Measurements from ENCODE around the gene TF.
"Not testable (repeated sequence)": the region's sequence is repeated elsewhere in the genome, so short reads cannot be mapped to it uniquely, and the experiment has no call there.

Gene TF

GRCh38 chr3:133767607-133768006 is 21.4 kb downstream of the TF start:
- Mint-ChIP-seq H3K4me1 (no peaks in the 10 kb centered on the region), H3K4me3 (no peak overlapping the region), H3K9me3 (no peaks in the 10 kb centered on the region), H3K36me3 (no peaks in the 10 kb centered on the region), H3K27me3 (peaks cover 29% of the 10 kb centered on the region), H3K27ac (no peak overlapping the region)
- DNase-seq: no peak
- CTCF ChIA-PET: no interaction called here

DNA sequence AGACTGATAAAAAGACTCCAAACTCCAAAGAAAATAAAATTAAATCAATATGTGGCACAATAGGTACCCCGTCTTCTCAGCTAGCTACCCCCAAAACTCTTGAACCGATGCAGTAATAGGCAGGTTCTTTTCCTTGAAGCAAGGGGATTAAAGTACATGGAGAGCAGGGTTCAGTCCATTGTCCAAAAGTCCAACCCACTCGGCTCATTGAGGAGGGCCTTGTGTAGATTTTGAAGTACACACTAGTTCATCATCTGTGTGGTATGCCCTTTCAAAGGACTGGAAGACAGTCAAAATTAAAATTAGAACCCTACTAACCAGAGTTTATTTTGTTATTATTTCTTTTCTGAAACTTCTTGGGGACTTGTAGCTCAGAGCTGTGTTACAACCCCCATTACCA is 23.3 kb downstream of the TF start:
- Mint-ChIP-seq H3K4me1 (no peaks in the 10 kb centered on the region), H3K9me3 (no peaks in the 10 kb centered on the region), H3K4me3 (no peak overlapping the region), H3K27me3 (peaks cover 19% of the 10 kb centered on the region), H3K36me3 (no peaks in the 10 kb centered on the region), H3K27ac (no peak overlapping the region)
- CTCF ChIA-PET: interaction anchor here (1.2 kb wide), 1 partner anchor 717 kb away, joined by 3 read pairs; no protein-coding TSS in a partner anchor
- no peak for DNase-seq

GRCh38 chr3:133773732-133774131 is 27.5 kb downstream of the TF start:
- peaks cover 17% of the 10 kb centered on the region for H3K27me3 Mint-ChIP-seq
- CTCF ChIA-PET: no interaction called here
- H3K27ac Mint-ChIP-seq: no peak overlapping the region
- H3K9me3 Mint-ChIP-seq: no peaks in the 10 kb centered on the region
- H3K36me3 Mint-ChIP-seq: no peaks in the 10 kb centered on the region
- H3K4me3 Mint-ChIP-seq: no peak overlapping the region
- no peak for DNase-seq
- no peaks in the 10 kb centered on the region for H3K4me1 Mint-ChIP-seq

DNA sequence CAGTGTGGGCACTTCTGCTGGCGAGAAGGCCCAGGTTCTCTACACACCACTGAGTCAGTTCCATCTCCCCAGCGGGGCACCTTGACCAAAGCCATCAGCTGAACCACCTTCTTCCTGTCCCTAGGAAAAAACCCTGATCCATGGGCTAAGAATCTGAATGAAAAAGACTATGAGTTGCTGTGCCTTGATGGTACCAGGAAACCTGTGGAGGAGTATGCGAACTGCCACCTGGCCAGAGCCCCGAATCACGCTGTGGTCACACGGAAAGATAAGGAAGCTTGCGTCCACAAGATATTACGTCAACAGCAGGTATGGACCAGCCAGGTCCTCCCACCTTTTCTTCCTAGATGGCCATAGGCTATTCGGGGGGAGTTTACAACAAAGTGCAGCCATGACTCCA is 29.1 kb downstream of the TF start:
- CTCF ChIA-PET: no interaction called here

GRCh38 chr3:133775835-133776234 is 29.6 kb downstream of the TF start:
- Mint-ChIP-seq H3K27me3 (peaks cover 21% of the 10 kb centered on the region), H3K9me3 (no peaks in the 10 kb centered on the region), H3K4me1 (no peaks in the 10 kb centered on the region), H3K36me3 (no peaks in the 10 kb centered on the region), H3K4me3 (no peak overlapping the region), H3K27ac (no peak overlapping the region)
- CTCF ChIA-PET: no interaction called here
- DNase-seq: no peak

More for the DNA sequence above, 29.1 kb downstream of the TF start:
- Mint-ChIP-seq H3K36me3 (no peaks in the 10 kb centered on the region), H3K27ac (no peak overlapping the region), H3K4me1 (no peaks in the 10 kb centered on the region), H3K4me3 (no peak overlapping the region), H3K27me3 (peaks cover 21% of the 10 kb centered on the region), H3K9me3 (no peaks in the 10 kb centered on the region)
- DNase-seq: no peak

- CTCF ChIA-PET: interaction anchor here (1.0 kb wide), 1 partner anchor 12 kb away, joined by 3 read pairs; no protein-coding TSS in a partner anchor
- Mint-ChIP-seq H3K4me3 (no peak overlapping the region), H3K27me3 (peaks cover 18% of the 10 kb centered on the region), H3K27ac (no peak overlapping the region), H3K9me3 (no peaks in the 10 kb centered on the region), H3K36me3 (no peaks in the 10 kb centered on the region), H3K4me1 (no peaks in the 10 kb centered on the region)
- no peak for DNase-seq
Measured at GRCh38 chr3:133776794-133777438, 30.7 kb downstream of the TF start.

GRCh38 chr3:133777807-133778568 is 31.8 kb downstream of the TF start:
- CTCF ChIA-PET: no interaction called here
- H3K4me1 Mint-ChIP-seq: no peaks in the 10 kb centered on the region
- H3K36me3 Mint-ChIP-seq: no peaks in the 10 kb centered on the region
- H3K9me3 Mint-ChIP-seq: no peaks in the 10 kb centered on the region
- H3K27me3 Mint-ChIP-seq: peaks cover 17% of the 10 kb centered on the region
- no peak for DNase-seq
- H3K27ac Mint-ChIP-seq: no peak overlapping the region
- H3K4me3 Mint-ChIP-seq: no peak overlapping the region

DNA sequence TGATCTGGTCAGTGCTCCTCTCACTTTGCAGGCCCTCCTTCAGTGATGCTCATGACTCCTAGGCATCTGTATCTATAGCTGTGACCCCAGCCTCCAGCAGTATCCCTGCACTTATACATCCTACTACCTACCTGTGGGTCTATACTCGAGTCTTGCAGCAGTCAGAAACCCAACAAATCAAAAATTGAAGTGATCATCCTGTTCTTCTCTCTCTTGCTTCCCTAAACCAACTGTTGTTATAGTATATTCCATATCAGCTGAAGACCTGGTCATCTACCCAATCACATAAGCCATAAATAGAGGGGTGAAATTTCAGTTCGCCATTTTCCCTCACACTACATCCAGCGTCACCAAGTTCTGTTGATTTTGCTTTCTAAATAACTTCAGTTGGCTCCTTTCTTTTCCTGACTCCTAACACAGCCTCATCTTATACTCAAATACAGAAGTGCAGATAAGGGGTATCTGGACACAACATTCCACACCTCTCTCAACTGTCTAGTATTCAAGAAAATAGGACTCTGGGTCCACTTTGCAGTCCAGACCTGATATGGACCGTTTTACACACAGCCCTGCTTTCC is 33.5 kb downstream of the TF start:
- Mint-ChIP-seq H3K27me3 (peaks cover 21% of the 10 kb centered on the region), H3K9me3 (peaks cover 2% of the 10 kb centered on the region), H3K36me3 (no peaks in the 10 kb centered on the region), H3K27ac (no peak overlapping the region), H3K4me3 (no peak overlapping the region), H3K4me1 (no peaks in the 10 kb centered on the region)
- DNase-seq: no peak
- CTCF ChIA-PET: no interaction called here

- CTCF ChIA-PET: interaction anchor here (1.0 kb wide), 1 partner anchor 39 kb away, joined by 3 read pairs; no protein-coding TSS in a partner anchor
- not testable (repeated sequence) for H3K36me3 Mint-ChIP-seq
Measured at GRCh38 chr3:133780756-133781155, 34.6 kb downstream of the TF start.

GRCh38 chr3:133781570-133781969 is 35.4 kb downstream of the TF start:
- CTCF ChIA-PET: interaction anchor here (0.6 to 1.0 kb wide), 2 partner anchors 38 to 256 kb away, joined by 3 read pairs; no protein-coding TSS in a partner anchor
- Mint-ChIP-seq H3K4me1 (no peaks in the 10 kb centered on the region), H3K27me3 (peaks cover 15% of the 10 kb centered on the region), H3K9me3 (peaks cover 2% of the 10 kb centered on the region), H3K27ac (no peak overlapping the region), H3K4me3 (no peak overlapping the region), H3K36me3 (no peaks in the 10 kb centered on the region)
- DNase-seq: no peak

More at GRCh38 chr3:133780756-133781155, 34.6 kb downstream of the TF start:
- not testable (repeated sequence) for H3K27ac Mint-ChIP-seq, H3K9me3 Mint-ChIP-seq, DNase-seq, H3K4me3 Mint-ChIP-seq, H3K4me1 Mint-ChIP-seq
- peaks cover 15% of the 10 kb centered on the region for H3K27me3 Mint-ChIP-seq

DNA sequence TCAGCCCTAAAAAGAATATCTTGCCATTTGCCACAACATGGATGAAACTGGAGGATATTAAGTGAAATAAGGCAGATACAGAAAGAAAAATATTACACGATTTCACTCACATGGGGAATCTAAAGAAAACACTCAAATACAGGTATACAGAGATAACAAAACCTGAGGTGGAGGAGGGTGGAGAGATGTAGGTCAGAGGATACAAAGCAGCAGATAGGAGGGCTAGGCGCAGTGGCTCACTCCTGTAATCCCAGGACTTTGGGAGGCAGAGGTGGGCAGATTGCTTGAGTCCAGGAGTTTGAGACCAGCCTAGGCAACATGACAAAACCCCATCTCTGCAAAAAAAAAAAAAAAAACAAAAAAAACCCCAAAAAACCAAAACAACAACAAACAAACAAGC is 36.3 kb downstream of the TF start:
- CTCF ChIA-PET: no interaction called here
- DNase-seq: no peak
- no peaks in the 10 kb centered on the region for H3K4me1 Mint-ChIP-seq
- peaks cover 15% of the 10 kb centered on the region for H3K27me3 Mint-ChIP-seq
- H3K9me3 Mint-ChIP-seq: peaks cover 2% of the 10 kb centered on the region
- no peak overlapping the region for H3K4me3 Mint-ChIP-seq
- no peak overlapping the region for H3K27ac Mint-ChIP-seq
- H3K36me3 Mint-ChIP-seq: no peaks in the 10 kb centered on the region

GRCh38 chr3:133783762-133784161 is 37.6 kb downstream of the TF start:
- DNase-seq: no peak
- no peaks in the 10 kb centered on the region for H3K4me1 Mint-ChIP-seq
- peaks cover 2% of the 10 kb centered on the region for H3K9me3 Mint-ChIP-seq
- no peak overlapping the region for H3K27ac Mint-ChIP-seq
- H3K36me3 Mint-ChIP-seq: no peaks in the 10 kb centered on the region
- CTCF ChIA-PET: no interaction called here
- no peak overlapping the region for H3K4me3 Mint-ChIP-seq
- peaks cover 15% of the 10 kb centered on the region for H3K27me3 Mint-ChIP-seq

GRCh38 chr3:133788024-133788423 is 41.8 kb downstream of the TF start:
- DNase-seq: no peak
- Mint-ChIP-seq H3K36me3 (no peaks in the 10 kb centered on the region), H3K27ac (no peak overlapping the region), H3K4me3 (no peak overlapping the region), H3K27me3 (peaks cover 11% of the 10 kb centered on the region), H3K9me3 (peaks cover 9% of the 10 kb centered on the region), H3K4me1 (no peaks in the 10 kb centered on the region)
- CTCF ChIA-PET: no interaction called here

GRCh38 chr3:133792171-133792763 is 46.1 kb downstream of the TF start:
- Mint-ChIP-seq H3K9me3 (peaks cover 8% of the 10 kb centered on the region), H3K4me3 (no peak overlapping the region), H3K4me1 (no peaks in the 10 kb centered on the region), H3K27me3 (peaks cover 7% of the 10 kb centered on the region), H3K36me3 (no peaks in the 10 kb centered on the region), H3K27ac (no peak overlapping the region)
- CTCF ChIA-PET: no interaction called here
- no peak for DNase-seq
